Measurements from ENCODE around the gene ZFAND2A.
"Not testable (repeated sequence)": the region's sequence is repeated elsewhere in the genome, so short reads cannot be mapped to it uniquely, and the experiment has no call there.

DNA sequence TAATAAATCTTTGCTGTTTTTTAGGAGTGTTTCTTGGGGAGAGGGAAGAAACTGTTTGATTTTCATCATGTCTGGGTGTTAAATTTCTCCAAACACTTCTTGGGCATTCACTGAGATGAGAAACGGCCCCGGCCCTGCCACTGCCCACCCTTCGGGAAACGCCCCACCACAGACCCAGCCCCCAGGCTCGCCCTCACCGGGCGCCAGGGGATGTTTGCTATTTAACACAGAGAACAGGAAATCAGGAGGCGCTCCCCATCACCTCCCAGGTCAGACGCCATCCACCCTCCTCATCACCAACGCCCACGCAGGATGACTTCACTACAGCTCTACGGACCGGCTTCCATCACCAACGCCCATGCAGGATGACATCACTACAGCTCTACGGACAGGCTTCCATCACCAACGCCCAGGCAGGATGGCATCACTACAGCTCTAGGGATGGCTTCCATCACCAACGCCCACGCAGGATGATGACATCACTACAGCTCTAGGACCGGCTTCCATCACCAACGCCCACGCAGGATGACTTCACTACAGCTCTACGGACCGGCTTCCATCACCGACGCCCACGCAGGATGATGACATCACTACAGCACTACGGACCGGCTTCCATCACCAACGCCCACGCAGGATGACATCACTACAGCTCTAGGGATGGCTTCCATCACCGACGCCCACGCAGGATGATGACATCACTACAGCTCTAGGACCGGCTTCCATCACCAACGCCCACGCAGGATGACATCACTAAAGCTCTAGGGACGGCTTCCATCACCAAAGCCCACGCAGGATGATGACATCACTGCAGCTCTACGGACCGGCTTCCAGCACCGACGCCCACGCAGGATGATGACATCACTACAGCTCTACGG is 44.6 kb downstream of the ZFAND2A start:
- TF ChIP-seq, protein P1, sequence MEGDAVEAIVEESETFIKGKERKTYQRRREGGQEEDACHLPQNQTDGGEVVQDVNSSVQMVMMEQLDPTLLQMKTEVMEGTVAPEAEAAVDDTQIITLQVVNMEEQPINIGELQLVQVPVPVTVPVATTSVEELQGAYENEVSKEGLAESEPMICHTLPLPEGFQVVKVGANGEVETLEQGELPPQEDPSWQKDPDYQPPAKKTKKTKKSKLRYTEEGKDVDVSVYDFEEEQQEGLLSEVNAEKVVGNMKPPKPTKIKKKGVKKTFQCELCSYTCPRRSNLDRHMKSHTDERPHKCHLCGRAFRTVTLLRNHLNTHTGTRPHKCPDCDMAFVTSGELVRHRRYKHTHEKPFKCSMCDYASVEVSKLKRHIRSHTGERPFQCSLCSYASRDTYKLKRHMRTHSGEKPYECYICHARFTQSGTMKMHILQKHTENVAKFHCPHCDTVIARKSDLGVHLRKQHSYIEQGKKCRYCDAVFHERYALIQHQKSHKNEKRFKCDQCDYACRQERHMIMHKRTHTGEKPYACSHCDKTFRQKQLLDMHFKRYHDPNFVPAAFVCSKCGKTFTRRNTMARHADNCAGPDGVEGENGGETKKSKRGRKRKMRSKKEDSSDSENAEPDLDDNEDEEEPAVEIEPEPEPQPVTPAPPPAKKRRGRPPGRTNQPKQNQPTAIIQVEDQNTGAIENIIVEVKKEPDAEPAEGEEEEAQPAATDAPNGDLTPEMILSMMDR (IDR thresholded peaks at IDR 0.05; ENCODE audit: low read depth, low read length), result not testable (repeated sequence)
- not testable (repeated sequence) for TF ChIP-seq POLR2A (IDR thresholded peaks at IDR 0.05; ENCODE audit: extremely low read depth, insufficient read length)
